Measurements from ENCODE around the gene ICA1L.

DNA sequence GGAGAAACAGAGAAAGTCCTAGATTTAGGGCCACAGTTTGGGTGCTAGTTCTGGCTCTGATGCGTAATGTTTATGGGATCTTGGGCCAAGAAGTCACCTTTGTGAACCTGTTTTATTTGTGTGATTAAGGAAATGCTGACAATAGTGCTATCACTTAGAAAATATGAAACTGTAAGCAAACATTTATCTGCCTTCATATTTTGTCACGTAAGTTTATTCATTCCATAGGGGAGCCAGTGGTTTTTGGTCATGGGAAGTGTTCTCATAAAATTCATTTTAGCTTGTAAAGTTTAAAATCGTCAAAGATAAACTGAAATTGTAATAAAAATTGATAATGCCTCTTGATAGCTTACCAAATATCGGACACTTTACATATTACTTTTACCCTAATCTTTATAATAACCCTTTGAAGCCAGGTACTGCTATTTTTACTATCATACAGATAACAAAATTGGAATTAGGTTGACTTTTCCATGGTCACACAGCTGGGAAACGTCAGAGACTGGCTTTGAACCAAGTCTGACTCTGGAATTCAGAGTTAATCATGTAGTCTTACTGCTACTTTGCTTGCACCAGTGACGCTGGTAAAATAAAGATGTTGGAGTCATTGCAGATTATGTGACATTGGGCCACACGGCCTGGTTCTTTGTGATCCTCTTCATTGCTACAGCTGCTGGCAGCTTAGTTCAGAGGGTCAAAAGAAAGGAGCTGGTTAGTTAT, 99.7 kb downstream of the ICA1L start:
- TF ChIP-seq ZNF776 (tag by site-specific recombination; IDR thresholded peaks at IDR 0.05; ENCODE audit: borderline replicate concordance) = no peak
- TF ChIP-seq, protein P1, sequence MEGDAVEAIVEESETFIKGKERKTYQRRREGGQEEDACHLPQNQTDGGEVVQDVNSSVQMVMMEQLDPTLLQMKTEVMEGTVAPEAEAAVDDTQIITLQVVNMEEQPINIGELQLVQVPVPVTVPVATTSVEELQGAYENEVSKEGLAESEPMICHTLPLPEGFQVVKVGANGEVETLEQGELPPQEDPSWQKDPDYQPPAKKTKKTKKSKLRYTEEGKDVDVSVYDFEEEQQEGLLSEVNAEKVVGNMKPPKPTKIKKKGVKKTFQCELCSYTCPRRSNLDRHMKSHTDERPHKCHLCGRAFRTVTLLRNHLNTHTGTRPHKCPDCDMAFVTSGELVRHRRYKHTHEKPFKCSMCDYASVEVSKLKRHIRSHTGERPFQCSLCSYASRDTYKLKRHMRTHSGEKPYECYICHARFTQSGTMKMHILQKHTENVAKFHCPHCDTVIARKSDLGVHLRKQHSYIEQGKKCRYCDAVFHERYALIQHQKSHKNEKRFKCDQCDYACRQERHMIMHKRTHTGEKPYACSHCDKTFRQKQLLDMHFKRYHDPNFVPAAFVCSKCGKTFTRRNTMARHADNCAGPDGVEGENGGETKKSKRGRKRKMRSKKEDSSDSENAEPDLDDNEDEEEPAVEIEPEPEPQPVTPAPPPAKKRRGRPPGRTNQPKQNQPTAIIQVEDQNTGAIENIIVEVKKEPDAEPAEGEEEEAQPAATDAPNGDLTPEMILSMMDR (tag by site-specific recombination; IDR thresholded peaks at IDR 0.05) = no peak
- TF ChIP-seq SCRT1 (tag by site-specific recombination; IDR thresholded peaks at IDR 0.05; ENCODE audit: borderline replicate concordance) = no peak
- TF ChIP-seq ZNF677 (tag by site-specific recombination; IDR thresholded peaks at IDR 0.05) = no peak
- TF ChIP-seq ZNF24 (tag by site-specific recombination; IDR thresholded peaks at IDR 0.05) = no peak
- no peak for TF ChIP-seq ZNF341 (tag by site-specific recombination; IDR thresholded peaks at IDR 0.05; ENCODE audit: low read depth)
- TF ChIP-seq, protein P2, sequence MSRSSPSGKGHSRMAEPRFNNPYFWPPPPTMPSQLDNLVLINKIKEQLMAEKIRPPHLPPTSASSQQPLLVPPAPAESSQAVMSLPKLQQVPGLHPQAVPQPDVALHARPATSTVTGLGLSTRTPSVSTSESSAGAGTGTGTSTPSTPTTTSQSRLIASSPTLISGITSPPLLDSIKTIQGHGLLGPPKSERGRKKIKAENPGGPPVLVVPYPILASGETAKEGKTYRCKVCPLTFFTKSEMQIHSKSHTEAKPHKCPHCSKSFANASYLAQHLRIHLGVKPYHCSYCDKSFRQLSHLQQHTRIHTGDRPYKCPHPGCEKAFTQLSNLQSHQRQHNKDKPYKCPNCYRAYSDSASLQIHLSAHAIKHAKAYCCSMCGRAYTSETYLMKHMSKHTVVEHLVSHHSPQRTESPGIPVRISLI (tag by site-specific recombination; IDR thresholded peaks at IDR 0.05) = no peak
- no peak for TF ChIP-seq ZNF138 (tag by site-specific recombination; IDR thresholded peaks at IDR 0.05; ENCODE audit: borderline replicate concordance)
- no peak for TF ChIP-seq PRDM1 (tag by site-specific recombination; IDR thresholded peaks at IDR 0.05)
- no peak for TF ChIP-seq ZNF830 (tag by site-specific recombination; IDR thresholded peaks at IDR 0.05; ENCODE audit: low read depth)
- TF ChIP-seq, protein P3, sequence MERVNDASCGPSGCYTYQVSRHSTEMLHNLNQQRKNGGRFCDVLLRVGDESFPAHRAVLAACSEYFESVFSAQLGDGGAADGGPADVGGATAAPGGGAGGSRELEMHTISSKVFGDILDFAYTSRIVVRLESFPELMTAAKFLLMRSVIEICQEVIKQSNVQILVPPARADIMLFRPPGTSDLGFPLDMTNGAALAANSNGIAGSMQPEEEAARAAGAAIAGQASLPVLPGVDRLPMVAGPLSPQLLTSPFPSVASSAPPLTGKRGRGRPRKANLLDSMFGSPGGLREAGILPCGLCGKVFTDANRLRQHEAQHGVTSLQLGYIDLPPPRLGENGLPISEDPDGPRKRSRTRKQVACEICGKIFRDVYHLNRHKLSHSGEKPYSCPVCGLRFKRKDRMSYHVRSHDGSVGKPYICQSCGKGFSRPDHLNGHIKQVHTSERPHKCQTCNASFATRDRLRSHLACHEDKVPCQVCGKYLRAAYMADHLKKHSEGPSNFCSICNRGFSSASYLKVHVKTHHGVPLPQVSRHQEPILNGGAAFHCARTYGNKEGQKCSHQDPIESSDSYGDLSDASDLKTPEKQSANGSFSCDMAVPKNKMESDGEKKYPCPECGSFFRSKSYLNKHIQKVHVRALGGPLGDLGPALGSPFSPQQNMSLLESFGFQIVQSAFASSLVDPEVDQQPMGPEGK (tag by site-specific recombination; IDR thresholded peaks at IDR 0.05) = no peak
- TF ChIP-seq ZBTB1 (tag by site-specific recombination; IDR thresholded peaks at IDR 0.05) = no peak
- TF ChIP-seq KLF16 (tag by site-specific recombination; IDR thresholded peaks at IDR 0.05) = no peak

Data from HEK293 (cell line).